DMS114 treated with DMSO at 0.1 percent for 48 hours (cell line): ENCODE results near the gene CMTM2.
"Not testable (repeated sequence)": the region's sequence is repeated elsewhere in the genome, so short reads cannot be mapped to it uniquely, and the experiment has no call there.

Source experiments
- DNase-seq: peaks from one replicate; lab custom pipeline; 2025; ENCODE audit not compliant: unreplicated experiment; lab: John Stamatoyannopoulos, UW

The CMTM2 gene

GRCh38 chr16:66630561-66631260 lies 51.4 kb downstream of the CMTM2 start:
- DNase-seq = not testable (repeated sequence)

- DNase-seq = not testable (repeated sequence)
Measured at GRCh38 chr16:66631558-66631957, 52.3 kb downstream of the CMTM2 start.

GRCh38 chr16:66634527-66635196 lies 55.4 kb downstream of the CMTM2 start:
- no peak for DNase-seq

- no peak for DNase-seq
Measured at GRCh38 chr16:66635406-66635805, 56.1 kb downstream of the CMTM2 start.

- DNase-seq = no peak
Measured at GRCh38 chr16:66636199-66636598, 56.9 kb downstream of the CMTM2 start.

GRCh38 chr16:66637806-66638205 lies 58.5 kb downstream of the CMTM2 start:
- DNase-seq = no peak
